ENCODE results near the gene ZFPM1.
"Not testable (repeated sequence)": the region's sequence is repeated elsewhere in the genome, so short reads cannot be mapped to it uniquely, and the experiment has no call there.

ZFPM1 gene

DNA sequence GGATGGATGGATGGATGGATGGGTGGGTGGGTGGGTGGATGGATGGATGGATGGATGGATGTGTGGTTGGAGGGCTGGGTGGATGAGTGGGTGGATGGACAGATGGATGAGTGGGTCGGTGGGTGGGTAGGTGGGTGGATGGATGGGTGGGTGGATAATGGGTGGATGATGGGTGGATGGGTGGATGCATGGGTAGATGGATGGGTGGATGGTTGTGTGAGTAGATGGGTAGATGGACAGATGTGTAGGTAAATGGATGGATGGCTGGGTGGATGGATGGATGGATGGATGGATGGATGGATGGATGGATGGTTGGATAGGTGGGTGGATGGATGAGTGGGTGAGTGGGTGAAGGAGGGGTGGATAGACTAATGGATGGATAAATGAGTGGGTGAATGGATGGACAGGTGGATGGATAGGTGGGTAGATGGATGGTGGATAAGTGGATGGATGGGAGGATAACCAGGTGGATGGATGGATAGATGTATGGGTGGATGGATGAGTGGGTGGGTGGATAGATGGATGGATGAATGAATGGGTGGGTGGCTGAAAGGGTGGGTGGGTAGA lies 64.2 kb downstream of the ZFPM1 start:
- H3K9ac ChIP-seq (ENCODE audit: low read length in 5 of 5); H3K9me3 ChIP-seq (ENCODE audit: control insufficient read depth in 5 of 5, low read length in 5 of 5); H3K4me1 ChIP-seq (ENCODE audit: control insufficient read depth in 5 of 5, insufficient read depth in 5 of 5, low read length in 5 of 5); H3K4me3 ChIP-seq (ENCODE audit: low read depth in 1 of 5, low read length in 5 of 5); H3K27ac ChIP-seq (ENCODE audit: low read depth, low read length); H3K36me3 ChIP-seq (ENCODE audit: control insufficient read depth in 5 of 5, insufficient read depth in 5 of 5, low read length in 5 of 5): not testable (repeated sequence)
- peaks cover 9 to 29% (median 13%) of the 10 kb centered on the region in 5 donors for H3K27me3 ChIP-seq (ENCODE audit: control insufficient read depth in 5 of 5, insufficient read depth in 4 of 5, low read length in 5 of 5)

GRCh38 chr16:88518411-88519111 lies 65.5 kb downstream of the ZFPM1 start:
- H3K9ac ChIP-seq (ENCODE audit: low read length in 5 of 5); H3K27ac ChIP-seq (ENCODE audit: low read depth, low read length); H3K36me3 ChIP-seq (ENCODE audit: control insufficient read depth in 5 of 5, insufficient read depth in 5 of 5, low read length in 5 of 5); H3K4me3 ChIP-seq (ENCODE audit: low read depth in 1 of 5, low read length in 5 of 5); H3K9me3 ChIP-seq (ENCODE audit: control insufficient read depth in 5 of 5, low read length in 5 of 5); H3K4me1 ChIP-seq (ENCODE audit: control insufficient read depth in 5 of 5, insufficient read depth in 5 of 5, low read length in 5 of 5): not testable (repeated sequence)
- peaks cover 15 to 34% (median 24%) of the 10 kb centered on the region in 5 donors for H3K27me3 ChIP-seq (ENCODE audit: control insufficient read depth in 5 of 5, insufficient read depth in 4 of 5, low read length in 5 of 5)

DNA sequence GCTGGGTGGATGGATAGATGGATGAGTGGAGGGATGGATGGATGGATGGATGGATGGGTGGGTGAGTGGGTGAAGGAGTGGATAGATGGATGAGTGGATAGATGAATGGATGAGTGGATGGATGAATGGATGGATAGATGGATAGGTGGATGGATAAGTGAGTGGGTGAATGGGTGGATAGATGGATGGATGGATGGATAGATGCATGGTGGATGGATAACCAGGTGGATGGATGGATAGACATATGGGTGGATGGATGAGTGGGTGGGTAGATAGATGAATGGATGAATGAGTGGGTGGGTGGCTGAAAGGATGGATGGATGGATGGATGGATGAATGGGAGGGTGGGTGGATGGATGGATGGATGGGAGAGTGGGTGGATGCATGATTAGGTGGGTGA lies 66.2 kb downstream of the ZFPM1 start:
- H3K4me1 ChIP-seq (ENCODE audit: control insufficient read depth in 5 of 5, insufficient read depth in 5 of 5, low read length in 5 of 5) = peaks cover 0 to 12% (median 3%) of the 10 kb centered on the region in 5 donors
- no peaks in the 10 kb centered on the region for H3K36me3 ChIP-seq (ENCODE audit: control insufficient read depth in 5 of 5, insufficient read depth in 5 of 5, low read length in 5 of 5)
- H3K9me3 ChIP-seq (ENCODE audit: control insufficient read depth in 5 of 5, low read length in 5 of 5) = peaks cover 0 to 6% (median 2%) of the 10 kb centered on the region in 5 donors
- H3K4me3 ChIP-seq (ENCODE audit: low read depth in 1 of 5, low read length in 5 of 5) = no peak overlapping the region
- H3K9ac ChIP-seq (ENCODE audit: low read length in 5 of 5) = no peak overlapping the region
- peaks cover 16 to 38% (median 30%) of the 10 kb centered on the region in 5 donors for H3K27me3 ChIP-seq (ENCODE audit: control insufficient read depth in 5 of 5, insufficient read depth in 4 of 5, low read length in 5 of 5)
- H3K27ac ChIP-seq (ENCODE audit: low read depth, low read length) = no peak overlapping the region

DNA sequence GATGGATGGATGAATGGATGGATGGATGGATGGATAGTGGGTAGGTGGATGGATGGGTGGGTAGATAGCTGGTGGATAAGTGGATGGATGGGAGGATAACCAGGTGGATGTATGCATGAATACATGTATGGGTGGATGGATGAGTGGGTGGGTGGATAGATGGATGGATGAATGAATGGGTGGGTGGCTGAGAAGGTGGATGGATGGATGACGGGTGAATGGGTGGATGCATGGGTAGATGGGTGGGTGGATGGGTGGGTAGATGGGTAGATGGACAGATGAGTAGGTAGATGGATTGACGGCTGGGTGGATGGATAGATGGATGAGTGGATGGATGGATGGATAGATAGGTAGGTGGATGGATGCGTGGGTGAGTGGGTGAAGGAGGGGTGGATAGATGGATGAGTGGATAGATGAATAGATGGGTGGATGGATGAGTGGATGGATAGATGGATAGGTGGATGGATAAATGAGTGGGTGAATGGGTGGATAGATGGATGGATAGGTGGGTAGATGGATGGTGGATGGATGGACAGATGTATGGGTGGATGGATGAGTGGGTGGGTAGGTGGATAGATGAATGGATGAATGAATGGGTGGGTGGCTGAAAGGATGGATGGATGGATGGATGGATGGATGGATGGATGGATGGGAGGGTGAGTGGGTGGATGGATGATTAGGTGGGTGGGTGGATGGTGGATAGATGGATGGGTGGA lies 67.0 kb downstream of the ZFPM1 start:
- no peak overlapping the region for H3K27ac ChIP-seq (ENCODE audit: low read depth, low read length)
- no peaks in the 10 kb centered on the region for H3K36me3 ChIP-seq (ENCODE audit: control insufficient read depth in 5 of 5, insufficient read depth in 5 of 5, low read length in 5 of 5)
- H3K4me1 ChIP-seq (ENCODE audit: control insufficient read depth in 5 of 5, insufficient read depth in 5 of 5, low read length in 5 of 5) = peaks cover 0 to 21% (median 12%) of the 10 kb centered on the region in 5 donors
- H3K9me3 ChIP-seq (ENCODE audit: control insufficient read depth in 5 of 5, low read length in 5 of 5) = peaks cover 0 to 6% (median 2%) of the 10 kb centered on the region in 5 donors
- no peak overlapping the region for H3K4me3 ChIP-seq (ENCODE audit: low read depth in 1 of 5, low read length in 5 of 5)
- no peak overlapping the region for H3K9ac ChIP-seq (ENCODE audit: low read length in 5 of 5)
- peaks cover 12 to 45% (median 38%) of the 10 kb centered on the region in 5 donors for H3K27me3 ChIP-seq (ENCODE audit: control insufficient read depth in 5 of 5, insufficient read depth in 4 of 5, low read length in 5 of 5)

- no peak overlapping the region for H3K9ac ChIP-seq (ENCODE audit: low read length in 5 of 5)
These were observed 68.6 kb downstream of the ZFPM1 start for GRCh38 chr16:88521674-88522073.

DNA sequence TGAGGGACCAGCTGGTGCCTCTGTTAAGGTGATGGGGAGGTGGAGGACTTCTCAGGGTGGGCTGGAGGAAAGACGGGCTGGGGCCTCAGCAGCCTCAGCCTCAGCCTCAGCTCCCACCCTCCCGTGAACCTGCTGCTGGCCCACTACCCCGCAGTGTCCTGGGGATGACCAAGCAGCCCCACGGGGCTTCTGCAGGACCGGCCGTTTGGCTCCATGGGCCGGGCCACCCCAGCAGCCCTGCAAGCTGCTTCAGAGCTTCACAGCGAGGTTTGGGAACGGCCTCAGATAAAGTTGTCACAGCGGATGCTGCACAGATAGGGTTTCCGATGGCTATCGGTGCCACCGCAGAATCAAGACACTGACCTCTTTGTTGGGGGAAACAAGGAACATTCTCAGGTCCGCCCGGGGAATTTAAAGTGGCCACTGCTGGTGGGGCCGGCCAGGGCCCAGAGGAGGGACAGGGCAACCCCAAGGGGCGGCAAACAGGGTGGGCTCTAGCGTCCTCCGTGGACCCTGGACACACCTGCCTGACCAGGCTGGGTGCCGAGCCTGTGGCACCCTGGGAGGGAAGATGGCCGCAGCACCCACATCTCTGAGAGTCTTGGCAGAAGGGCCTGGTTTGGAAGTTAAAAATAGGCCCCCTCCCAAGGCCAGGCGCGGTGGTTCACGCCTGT lies 69.3 kb downstream of the ZFPM1 start:
- Histone ChIP-seq H3K27ac (ENCODE audit: low read depth, low read length) (no peak overlapping the region), H3K4me3 (ENCODE audit: low read depth in 1 of 5, low read length in 5 of 5) (no peak overlapping the region), H3K9me3 (ENCODE audit: control insufficient read depth in 5 of 5, low read length in 5 of 5) (peaks cover 0 to 6% (median 2%) of the 10 kb centered on the region in 5 donors), H3K9ac (ENCODE audit: low read length in 5 of 5) (no peak overlapping the region), H3K4me1 (ENCODE audit: control insufficient read depth in 5 of 5, insufficient read depth in 5 of 5, low read length in 5 of 5) (peaks cover 0 to 43% (median 31%) of the 10 kb centered on the region in 5 donors), H3K36me3 (ENCODE audit: control insufficient read depth in 5 of 5, insufficient read depth in 5 of 5, low read length in 5 of 5) (no peaks in the 10 kb centered on the region), H3K27me3 (ENCODE audit: control insufficient read depth in 5 of 5, insufficient read depth in 4 of 5, low read length in 5 of 5) (peaks cover 8 to 55% (median 41%) of the 10 kb centered on the region in 5 donors)

More at GRCh38 chr16:88521674-88522073, 68.6 kb downstream of the ZFPM1 start:
- H3K27ac ChIP-seq (ENCODE audit: low read depth, low read length) = no peak overlapping the region
- H3K4me1 ChIP-seq (ENCODE audit: control insufficient read depth in 5 of 5, insufficient read depth in 5 of 5, low read length in 5 of 5) = peaks cover 0 to 35% (median 26%) of the 10 kb centered on the region in 5 donors
- H3K27me3 ChIP-seq (ENCODE audit: control insufficient read depth in 5 of 5, insufficient read depth in 4 of 5, low read length in 5 of 5) = peaks cover 8 to 52% (median 44%) of the 10 kb centered on the region in 5 donors
- peaks cover 0 to 6% (median 2%) of the 10 kb centered on the region in 5 donors for H3K9me3 ChIP-seq (ENCODE audit: control insufficient read depth in 5 of 5, low read length in 5 of 5)
- no peaks in the 10 kb centered on the region for H3K36me3 ChIP-seq (ENCODE audit: control insufficient read depth in 5 of 5, insufficient read depth in 5 of 5, low read length in 5 of 5)
- H3K4me3 ChIP-seq (ENCODE audit: low read depth in 1 of 5, low read length in 5 of 5) = no peak overlapping the region

DNA sequence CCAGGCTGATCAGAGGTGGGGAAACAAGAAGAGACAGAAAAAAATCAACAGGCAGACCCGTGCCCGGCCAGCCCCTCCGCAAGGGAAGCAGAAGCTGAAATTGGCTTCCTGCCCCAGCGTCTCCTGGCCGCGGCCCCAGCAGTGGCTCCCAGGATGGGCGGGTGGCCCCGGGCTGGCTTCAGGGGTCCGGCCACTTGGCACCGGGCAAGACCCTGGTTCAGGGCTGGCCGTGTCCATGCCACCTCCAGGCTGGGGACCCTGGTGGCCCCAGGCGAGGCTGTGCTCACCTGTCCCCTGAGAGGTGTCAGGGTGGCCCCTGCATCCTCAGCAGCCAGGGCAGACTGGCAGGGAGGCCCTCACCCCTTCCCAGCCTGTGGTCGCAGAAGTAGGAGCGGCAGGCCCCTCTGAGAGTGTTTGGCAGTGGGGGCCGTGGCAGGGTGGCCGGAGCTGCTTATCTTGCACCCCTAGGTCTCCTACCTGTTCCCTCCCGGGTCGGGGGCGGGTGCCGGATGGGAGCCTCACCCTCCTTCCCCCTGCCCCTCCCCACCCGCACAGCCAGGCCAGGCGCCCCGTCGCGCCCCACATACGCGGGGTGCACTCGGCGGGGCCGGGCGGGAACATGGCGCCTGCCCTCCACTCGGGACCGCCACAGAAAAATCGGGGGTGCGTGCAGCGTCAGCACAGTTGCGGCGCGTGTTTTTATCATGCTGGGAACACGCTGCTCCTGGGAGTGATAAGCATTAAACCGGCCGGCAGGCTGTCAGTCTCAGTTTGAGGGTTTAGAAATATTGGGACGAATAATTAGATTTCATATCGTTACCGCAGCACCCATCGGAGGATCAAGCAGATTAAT lies 70.5 kb downstream of the ZFPM1 start:
- H3K27ac ChIP-seq (ENCODE audit: low read depth, low read length) = no peak overlapping the region
- no peak overlapping the region for H3K4me3 ChIP-seq (ENCODE audit: low read depth in 1 of 5, low read length in 5 of 5)
- H3K27me3 ChIP-seq (ENCODE audit: control insufficient read depth in 5 of 5, insufficient read depth in 4 of 5, low read length in 5 of 5) = peaks cover 8 to 57% (median 46%) of the 10 kb centered on the region in 5 donors
- H3K36me3 ChIP-seq (ENCODE audit: control insufficient read depth in 5 of 5, insufficient read depth in 5 of 5, low read length in 5 of 5) = no peaks in the 10 kb centered on the region
- peaks cover 0 to 6% (median 2%) of the 10 kb centered on the region in 5 donors for H3K9me3 ChIP-seq (ENCODE audit: control insufficient read depth in 5 of 5, low read length in 5 of 5)
- H3K9ac ChIP-seq (ENCODE audit: low read length in 5 of 5) = no peak overlapping the region
- peaks cover 0 to 47% (median 36%) of the 10 kb centered on the region in 5 donors for H3K4me1 ChIP-seq (ENCODE audit: control insufficient read depth in 5 of 5, insufficient read depth in 5 of 5, low read length in 5 of 5)

GRCh38 chr16:88524274-88524972 lies 71.3 kb downstream of the ZFPM1 start:
- H3K27ac ChIP-seq (ENCODE audit: low read depth, low read length) = no peak overlapping the region
- H3K4me1 ChIP-seq (ENCODE audit: control insufficient read depth in 5 of 5, insufficient read depth in 5 of 5, low read length in 5 of 5) = peaks cover 0 to 47% (median 36%) of the 10 kb centered on the region in 5 donors
- H3K27me3 ChIP-seq (ENCODE audit: control insufficient read depth in 5 of 5, insufficient read depth in 4 of 5, low read length in 5 of 5) = peaks cover 8 to 57% (median 46%) of the 10 kb centered on the region in 5 donors
- no peak overlapping the region for H3K9ac ChIP-seq (ENCODE audit: low read length in 5 of 5)
- H3K9me3 ChIP-seq (ENCODE audit: control insufficient read depth in 5 of 5, low read length in 5 of 5) = peaks cover 0 to 6% (median 2%) of the 10 kb centered on the region in 5 donors
- no peak overlapping the region for H3K4me3 ChIP-seq (ENCODE audit: low read depth in 1 of 5, low read length in 5 of 5)
- peaks cover 0 to 3% (median 0%) of the 10 kb centered on the region in 5 donors for H3K36me3 ChIP-seq (ENCODE audit: control insufficient read depth in 5 of 5, insufficient read depth in 5 of 5, low read length in 5 of 5)

Measured in subcutaneous abdominal adipose tissue (tissue), 5 donors.